ENCODE results near the gene NDUFV3. TPM values are rescaled to one million over a fixed set of nuclear protein-coding genes. Genes with fewer than 3 reads are reported as not detected.
"Not testable (repeated sequence)": the region's sequence is repeated elsewhere in the genome, so short reads cannot be mapped to it uniquely, and the experiment has no call there.

Gene NDUFV3
- polyA plus RNA-seq, 3 donors: 36.9 to 39.7 (median 39.6) TPM

DNA sequence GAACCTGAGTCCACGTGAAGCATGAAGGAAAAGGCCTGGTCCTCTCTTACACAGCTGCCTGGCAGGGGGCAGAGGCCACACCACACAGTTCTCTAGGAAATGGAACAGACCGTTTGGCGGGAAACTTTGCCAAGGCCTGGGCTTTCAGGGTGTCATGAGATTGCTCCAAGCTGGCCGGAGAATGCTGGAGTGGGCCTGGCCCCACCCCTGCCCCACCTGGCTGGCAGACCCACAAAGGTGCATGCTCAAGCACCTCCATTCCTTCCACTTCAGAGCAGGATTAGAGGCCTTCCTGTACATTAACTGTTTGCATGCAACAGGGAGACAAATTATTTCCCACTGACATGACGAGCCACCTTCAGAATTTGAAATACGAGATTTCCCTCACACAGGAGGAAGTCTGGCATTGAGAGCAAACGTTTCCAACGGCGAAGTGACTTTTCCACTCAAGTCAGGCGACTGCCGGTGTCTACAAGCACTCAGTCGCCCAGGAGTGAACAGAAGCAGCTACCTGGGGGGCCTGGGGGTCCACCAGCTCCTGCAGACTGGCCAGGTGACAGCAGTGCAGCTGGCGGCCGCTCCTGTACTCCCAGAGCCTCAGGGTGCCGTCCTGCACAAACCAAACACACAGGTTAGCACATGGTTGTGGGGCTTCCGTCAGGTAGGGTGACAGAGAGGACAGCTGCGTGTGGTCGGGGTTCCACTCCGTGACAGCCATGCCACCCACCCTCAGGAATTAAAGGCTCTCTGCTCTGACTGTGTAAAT, 37.8 kb upstream of the NDUFV3 start:
- DNase-seq (ENCODE audit: low read depth in 3 of 3, low spot score in 2 of 3): no peak

GRCh38 chr21:42855937-42856335, 37.2 kb upstream of the NDUFV3 start:
- DNase-seq (ENCODE audit: low read depth in 3 of 3, low spot score in 2 of 3): no peak

DNA sequence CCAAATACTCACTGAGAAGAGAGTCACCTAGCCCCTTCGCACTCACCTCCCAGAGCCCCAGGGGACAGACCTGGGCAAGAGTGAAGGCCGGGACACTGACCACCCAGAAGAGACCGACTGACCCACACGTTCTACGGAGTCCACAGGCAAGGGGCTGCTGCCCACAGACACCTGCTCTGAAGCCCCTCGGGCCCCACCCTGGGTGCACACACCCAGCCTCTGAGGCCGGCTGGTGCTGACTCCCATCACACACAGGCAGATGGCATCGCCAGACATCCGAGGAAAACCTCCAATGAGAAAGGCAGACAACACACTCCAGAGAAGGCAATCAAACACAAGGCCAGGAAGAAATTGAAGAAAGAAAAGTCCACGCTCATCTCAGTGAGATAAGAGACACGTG, 35.9 kb upstream of the NDUFV3 start:
- no peak for DNase-seq (ENCODE audit: low read depth in 3 of 3, low spot score in 2 of 3)

DNA sequence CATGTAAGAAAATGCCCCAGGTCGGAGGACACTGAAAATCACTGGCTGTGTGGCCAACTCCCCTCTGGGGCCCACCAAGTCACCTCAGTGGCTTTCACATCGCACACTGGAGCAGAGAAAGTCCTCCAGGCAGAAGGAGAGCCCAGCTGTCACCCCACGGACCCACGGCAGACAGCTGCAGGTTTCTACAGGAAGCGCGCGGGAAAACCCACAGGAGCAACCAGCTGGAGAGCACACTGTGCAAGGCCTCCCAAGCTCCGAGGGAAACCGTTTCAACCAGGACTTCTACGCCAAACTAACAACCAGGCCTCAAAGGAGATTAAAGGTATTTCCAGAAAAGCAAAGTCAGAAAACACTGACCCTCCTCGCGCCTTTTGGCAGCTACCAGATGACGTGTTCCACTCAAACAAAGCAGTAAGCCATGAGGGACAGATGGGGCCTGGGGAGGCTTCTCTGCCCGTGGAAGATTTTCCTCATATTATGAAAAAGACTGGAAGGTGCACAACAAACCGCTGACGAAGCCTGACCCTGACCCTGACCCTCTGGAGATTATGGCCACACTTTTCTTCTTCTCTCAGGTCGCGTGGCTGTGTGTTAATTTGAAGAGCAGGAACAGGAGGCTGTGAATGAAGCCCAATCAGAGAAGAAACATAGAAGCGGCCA, 34.8 kb upstream of the NDUFV3 start:
- DNase-seq (ENCODE audit: low read depth in 3 of 3, low spot score in 2 of 3): no peak

DNA sequence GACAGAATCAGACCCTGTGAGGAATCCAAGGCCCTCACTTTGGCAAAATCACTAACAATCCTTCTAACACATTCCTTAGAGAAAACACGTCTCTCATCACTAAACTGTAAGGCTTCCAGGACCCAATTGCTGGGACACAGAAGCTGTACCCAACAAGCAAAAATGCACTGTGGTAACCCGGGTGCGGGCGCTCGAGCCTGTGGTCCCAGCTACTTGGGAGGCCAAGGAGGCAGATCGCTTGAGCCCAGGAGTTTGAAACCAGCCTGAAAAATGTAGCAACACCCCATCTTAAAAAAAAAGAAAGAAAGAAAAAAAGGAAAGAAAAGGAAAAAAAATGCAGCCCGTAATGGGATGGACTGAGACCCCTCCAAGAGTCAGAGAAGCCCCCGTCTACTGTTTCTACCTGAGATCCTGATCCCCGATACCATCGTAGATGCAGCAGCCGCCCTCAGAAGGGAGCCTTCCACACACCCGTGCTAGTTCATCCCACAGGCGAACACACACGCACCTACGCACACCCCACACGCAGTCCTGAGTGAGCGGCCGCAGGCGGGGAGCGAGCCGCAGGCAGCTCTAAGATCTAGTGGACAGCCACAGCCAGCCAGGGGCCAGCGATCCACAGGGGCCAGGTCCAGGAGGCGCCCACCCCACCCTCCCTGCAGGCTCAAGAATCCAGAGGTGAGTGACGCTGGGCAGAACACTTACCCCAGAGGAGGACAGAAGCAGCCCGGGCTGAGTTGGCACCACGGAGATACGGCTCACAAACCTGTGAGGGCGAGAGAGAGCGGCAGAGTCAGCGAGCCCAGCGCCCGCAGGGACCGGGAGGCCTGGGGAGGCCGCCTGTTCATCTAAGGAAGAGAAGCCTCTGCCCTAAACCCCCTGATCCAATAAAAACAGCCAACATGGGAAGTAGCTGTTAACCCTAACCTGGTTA, 33.9 kb upstream of the NDUFV3 start:
- DNase-seq (ENCODE audit: low read depth in 3 of 3, low spot score in 2 of 3): no peak

GRCh38 chr21:42859891-42860230, 33.2 kb upstream of the NDUFV3 start:
- DNase-seq (ENCODE audit: low read depth in 3 of 3, low spot score in 2 of 3): no peak

GRCh38 chr21:42860345-42860744, 32.8 kb upstream of the NDUFV3 start:
- no peak for DNase-seq (ENCODE audit: low read depth in 3 of 3, low spot score in 2 of 3)

GRCh38 chr21:42861311-42861847, 31.7 kb upstream of the NDUFV3 start:
- no peak for DNase-seq (ENCODE audit: low read depth in 3 of 3, low spot score in 2 of 3)

- no peak for DNase-seq (ENCODE audit: low read depth in 3 of 3, low spot score in 2 of 3)
Measured at GRCh38 chr21:42861848-42862400, 31.2 kb upstream of the NDUFV3 start.

DNA sequence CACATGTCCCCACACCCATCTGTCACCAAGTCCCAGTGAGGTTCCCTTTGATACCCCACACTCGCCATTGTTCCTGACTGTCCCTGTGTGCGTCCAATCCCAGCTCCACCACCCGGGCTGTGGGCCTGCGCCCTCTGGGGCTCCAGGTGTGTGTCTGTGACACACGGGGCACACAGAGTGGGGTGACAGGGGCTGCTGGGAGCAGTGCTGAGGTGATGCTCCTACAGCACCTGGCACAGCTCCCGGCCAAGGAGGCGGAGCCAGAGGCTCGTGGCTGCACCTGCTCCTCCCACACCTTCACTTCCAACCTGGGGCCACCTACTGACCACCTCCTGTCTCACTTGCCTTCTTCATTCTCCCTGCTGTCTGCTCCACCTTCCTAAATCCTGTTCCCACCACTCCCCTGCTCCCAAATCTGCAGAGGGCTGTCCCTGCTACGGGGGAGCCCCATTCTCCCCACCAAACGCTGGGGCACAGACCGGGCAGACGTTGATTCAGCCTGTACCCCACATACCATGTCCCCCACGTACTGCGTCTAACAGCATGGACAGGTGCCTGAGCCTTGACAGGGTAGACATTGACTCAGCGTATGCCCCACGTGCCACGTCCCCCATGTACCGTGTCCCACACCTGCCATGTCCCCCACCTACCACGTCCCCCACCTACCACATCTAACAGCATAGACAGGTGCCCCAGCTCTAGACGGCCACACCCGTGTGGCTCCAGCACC, 30.2 kb upstream of the NDUFV3 start:
- DNase-seq (ENCODE audit: low read depth in 3 of 3, low spot score in 2 of 3): no peak

- no peak for DNase-seq (ENCODE audit: low read depth in 3 of 3, low spot score in 2 of 3)
Measured at GRCh38 chr21:42863504-42863870, 29.6 kb upstream of the NDUFV3 start.

DNA sequence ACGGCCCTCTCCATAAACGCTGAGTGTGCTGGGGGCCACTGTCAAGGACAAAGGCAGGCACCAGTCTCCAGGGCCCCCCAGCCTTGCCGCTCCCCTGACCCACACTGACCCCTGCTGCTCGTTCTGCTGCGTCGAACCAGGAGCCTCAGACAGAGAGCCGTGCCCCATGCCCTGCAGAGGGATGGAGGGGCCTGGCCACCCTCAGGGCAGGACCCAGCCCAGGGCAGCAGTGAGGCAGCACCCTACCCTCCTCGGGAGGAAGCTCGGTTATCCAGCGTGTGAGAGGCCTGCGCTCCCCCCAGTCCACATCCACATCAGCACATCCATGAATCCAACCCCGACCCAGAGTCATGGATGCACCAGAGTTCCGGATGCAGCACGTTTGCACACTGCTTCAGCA, 28.8 kb upstream of the NDUFV3 start:
- no peak for DNase-seq (ENCODE audit: low read depth in 3 of 3, low spot score in 2 of 3)

DNA sequence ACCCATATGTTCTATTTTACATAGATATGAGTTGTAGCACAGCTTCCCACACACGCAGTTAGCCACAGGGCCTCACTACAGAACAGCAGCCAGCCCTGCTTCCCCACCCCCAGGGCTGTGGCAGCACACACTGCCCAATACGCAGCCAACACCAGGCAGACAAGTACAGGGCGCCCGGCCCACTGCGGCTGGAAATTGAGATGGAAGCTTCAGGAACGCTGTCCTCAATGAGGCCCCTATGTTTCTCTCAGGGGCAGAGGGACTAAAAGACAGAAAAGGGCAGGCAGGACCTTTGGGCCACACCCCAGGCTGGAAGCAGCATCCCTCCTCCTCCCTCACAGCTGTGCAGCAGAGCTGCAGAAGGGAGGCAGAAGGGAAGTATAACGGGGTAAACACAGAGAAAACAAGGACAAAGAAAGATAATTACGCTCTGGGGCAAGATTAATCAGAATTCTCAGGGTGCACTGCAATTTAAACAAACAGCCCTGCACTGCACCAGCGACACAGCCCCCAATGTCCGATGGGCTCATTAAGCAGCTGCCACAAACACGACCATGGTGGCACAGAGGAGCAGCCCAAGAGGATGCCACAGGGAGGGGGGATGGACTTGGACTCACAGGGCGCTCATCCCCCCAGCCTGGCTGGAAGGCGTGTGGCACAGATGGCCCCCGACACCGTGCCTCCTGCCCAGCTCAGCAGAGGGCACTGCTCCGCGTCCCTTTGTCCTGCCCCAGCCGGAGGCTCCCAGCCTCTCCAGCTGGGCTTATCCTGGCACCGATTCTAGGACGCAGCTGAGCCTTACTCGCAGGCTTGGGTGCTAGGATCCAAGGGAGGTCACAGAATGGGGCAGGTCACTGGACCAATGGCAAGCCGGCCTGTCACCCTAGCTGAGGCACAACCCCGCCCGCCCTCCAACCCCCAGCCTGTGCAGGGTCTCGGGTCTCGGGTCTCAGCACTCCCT, 28.0 kb upstream of the NDUFV3 start:
- DNase-seq (ENCODE audit: low read depth in 3 of 3, low spot score in 2 of 3): no peak

DNA sequence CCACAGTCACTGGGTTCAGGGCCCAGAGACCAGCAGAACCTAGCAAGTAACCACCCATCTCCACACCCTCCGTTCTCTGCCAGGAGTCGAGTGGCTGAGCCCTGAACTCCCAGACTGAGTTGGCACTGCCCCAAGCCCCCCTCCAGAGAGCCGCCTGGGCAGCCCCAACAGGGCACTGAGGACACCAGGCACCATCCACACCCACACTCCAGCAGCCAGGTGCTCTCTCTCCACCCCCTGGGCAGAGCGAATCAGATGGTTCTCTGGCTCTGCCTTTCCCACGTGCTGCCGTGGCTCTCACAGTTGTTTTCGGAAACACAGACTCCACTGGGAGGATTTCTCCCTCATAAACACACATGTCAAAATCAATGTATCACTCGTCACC, 27.3 kb upstream of the NDUFV3 start:
- no peak for DNase-seq (ENCODE audit: low read depth in 3 of 3, low spot score in 2 of 3)

GRCh38 chr21:42868196-42868595, 24.9 kb upstream of the NDUFV3 start:
- DNase-seq (ENCODE audit: low read depth in 3 of 3, low spot score in 2 of 3): no peak

GRCh38 chr21:42873096-42873495, 20.0 kb upstream of the NDUFV3 start:
- no peak for DNase-seq (ENCODE audit: low read depth in 3 of 3, low spot score in 2 of 3)

- DNase-seq (ENCODE audit: low read depth in 3 of 3, low spot score in 2 of 3): not testable (repeated sequence)
Measured at GRCh38 chr21:42875811-42876210, 17.3 kb upstream of the NDUFV3 start.

DNA sequence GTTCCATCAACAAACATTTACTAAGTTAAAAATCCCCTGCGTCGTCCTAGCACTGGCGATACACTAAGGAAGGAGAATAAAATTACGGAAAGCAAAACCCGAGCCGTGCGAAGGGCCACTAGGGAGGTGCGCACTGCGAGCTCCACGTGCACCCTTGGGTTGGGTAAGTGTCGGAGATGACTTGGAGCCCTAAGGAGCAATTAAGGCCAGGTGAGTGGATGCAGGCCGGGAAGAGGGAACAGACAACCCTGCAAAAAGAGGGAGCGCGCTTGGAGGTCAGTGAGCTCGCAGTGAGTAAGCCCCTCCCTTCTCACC, 14.5 kb upstream of the NDUFV3 start:
- peak in 1 of 3 donors; percentile 8 for DNase-seq (ENCODE audit: low read depth in 3 of 3, low spot score in 2 of 3)

All from right renal cortex interstitium (tissue), 3 donors.